HCT116 (cell line): Measurements from ENCODE around the gene ALB. TPM values are rescaled to one million over a fixed set of nuclear protein-coding genes. Genes with fewer than 3 reads are reported as not detected.
"Not testable (repeated sequence)": the region's sequence is repeated elsewhere in the genome, so short reads cannot be mapped to it uniquely, and the experiment has no call there.

Source experiments
- ATAC-seq: fragments of 200-7000 bp; cut with Tn5 transposase; 2 replicates; pipeline ENCODE4 v1.9.1; 2020; ENCODE audit warnings: mild to moderate bottlenecking, moderate library complexity
- BruUV-seq: library from RNA; stranded (reverse); fragments of 400-500 nt; replicated peaks from 2 replicates; lab custom pipeline; 2021; lab: Mats Ljungman, UMichigan
- CTCF ChIA-PET: fragments of 300-600 bp; sonication (Branson Sonifier 250); formaldehyde crosslinking; loops from one replicate; lab custom pipeline; 2021; ENCODE audit warnings: antibody characterized with exemption; lab: Charles Lee
- POLR2A ChIA-PET: fragments of 300-600, 350-600 bp; sonication (Branson Sonifier 250); formaldehyde crosslinking; loops from one replicate; lab custom pipeline; 2021; ENCODE audit warnings: antibody characterized with exemption; lab: Charles Lee
- RAD21 ChIA-PET, 2 experiments: fragments of 300-600 bp; sonication (Branson Sonifier 250); formaldehyde crosslinking; loops; one replicate each; lab custom pipeline; 2023; ENCODE audit warnings: low total read pairs in 2 of 2; ENCODE audit not compliant: uncharacterized antibody in 2 of 2, unreplicated experiment in 2 of 2, low non-redundant PET in 1 of 2; lab: Charles Lee
- DNase-seq: peaks from one replicate; pipeline ENCODE4 v3.0.0-alpha.2; 2010; ENCODE audit warnings: low read depth, low spot score
- H2AFZ ChIP-seq: fragments of 200-600 bp; shearing (Covaris generic), sonication (generic); 2 replicates; pipeline ENCODE4 v1.6.1; 2017; ENCODE audit warnings: low read depth, mixed run types, mixed read lengths, antibody characterized with exemption, low read length; ENCODE audit not compliant: poor library complexity, severe bottlenecking
- H3K27ac ChIP-seq: 2 replicates; pipeline ENCODE4 v1.5.1; 2012; ENCODE audit warnings: low read depth, low read length
- H3K27me3 ChIP-seq: fragments of 200-600 bp; sonication (generic); 2 replicates; pipeline ENCODE4 v1.6.1; 2016; ENCODE audit warnings: mixed run types, low read length, mixed read lengths; ENCODE audit not compliant: insufficient read depth
- H3K36me3 ChIP-seq, 2 experiments: fragments of 200-500 bp in 1 of 2; fragments of 200-600 bp in 1 of 2; sonication (Bioruptor generic) in 1 of 2; sonication (generic) in 1 of 2; 2 replicates each; pipeline versions ENCODE4 v1.5.1 to v1.6.1; 2014 to 2016; ENCODE audit warnings: low read length in 2 of 2, inconsistent platforms in 1 of 2, mixed read lengths in 1 of 2, mixed run types in 1 of 2; ENCODE audit not compliant: insufficient read depth in 2 of 2, control insufficient read depth in 1 of 2
- H3K4me1 ChIP-seq, 2 experiments: fragments of 200-600 bp in 1 of 2; sonication (generic) in 1 of 2; 2 replicates each; pipeline versions ENCODE4 v1.5.1 to v1.6.1; 2012 to 2017; ENCODE audit warnings: low read length in 2 of 2, inconsistent platforms in 1 of 2, mild to moderate bottlenecking in 1 of 2, mixed read lengths in 1 of 2, mixed run types in 1 of 2, moderate library complexity in 1 of 2; ENCODE audit not compliant: insufficient read depth in 2 of 2, control insufficient read depth in 1 of 2
- H3K4me2 ChIP-seq: fragments of 200-600 bp; sonication (generic); 2 replicates; pipeline ENCODE4 v1.6.1; 2017; ENCODE audit warnings: mixed run types, low read length, mixed read lengths
- H3K4me3 ChIP-seq, 2 experiments: fragments of 200-600 bp in 1 of 2; sonication (generic) in 1 of 2; replicated peaks in 1 of 2; 2 replicates each; pipeline ENCODE4 v1.5.1; 2011 to 2016; ENCODE audit warnings: low read length in 2 of 2, control low read depth in 1 of 2, low read depth in 1 of 2, mild to moderate bottlenecking in 1 of 2, mixed read lengths in 1 of 2, mixed run types in 1 of 2
- H3K79me2 ChIP-seq: fragments of 200-600 bp; sonication (generic); 2 replicates; pipeline ENCODE4 v1.6.1; 2017; ENCODE audit warnings: mild to moderate bottlenecking, mixed run types, low read length, moderate library complexity, mixed read lengths; ENCODE audit not compliant: insufficient read depth
- H3K9ac ChIP-seq: fragments of 200-600 bp; sonication (generic); 2 replicates; pipeline ENCODE4 v1.6.1; 2016; ENCODE audit warnings: low read length, mixed read lengths
- H3K9me2 ChIP-seq: fragments of 200-600 bp; sonication (generic), shearing (Covaris generic); 2 replicates; pipeline ENCODE4 v1.6.1; 2017; ENCODE audit warnings: mixed run types, mild to moderate bottlenecking, moderate library complexity; ENCODE audit not compliant: insufficient read depth
- H3K9me3 ChIP-seq, 2 experiments: fragments of 200-500 bp in 1 of 2; fragments of 200-600 bp in 1 of 2; sonication (Bioruptor generic) in 1 of 2; sonication (generic) in 1 of 2; 2 replicates each; pipeline ENCODE4 v1.6.1; 2014 to 2017; ENCODE audit warnings: low read length in 2 of 2, mixed read lengths in 2 of 2, inconsistent platforms in 1 of 2, low read depth in 1 of 2, mild to moderate bottlenecking in 1 of 2, mixed run types in 1 of 2, moderate library complexity in 1 of 2; ENCODE audit not compliant: control insufficient read depth in 1 of 2, insufficient read depth in 1 of 2
- H4K20me1 ChIP-seq: fragments of 200-600 bp; sonication (generic), shearing (Covaris generic); 2 replicates; pipeline ENCODE4 v1.6.1; 2017; ENCODE audit warnings: mixed run types, mild to moderate bottlenecking, moderate library complexity; ENCODE audit not compliant: insufficient read depth
- CBX3 ChIP-seq: IDR thresholded peaks from 2 replicates; pipeline ENCODE4 v1.6.1; 2012; ENCODE audit warnings: low read depth
- ELF1 ChIP-seq: IDR thresholded peaks from 2 replicates; pipeline ENCODE4 v1.6.1; 2012; ENCODE audit warnings: low read depth, borderline replicate concordance
- EZH2 ChIP-seq: fragments of 200-600 bp; sonication (generic); IDR thresholded peaks from 2 replicates; pipeline ENCODE4 v1.6.1; 2017; ENCODE audit warnings: antibody characterized with exemption, mixed run types
- EZH2phosphoT487 ChIP-seq: fragments of 200-600 bp; IDR thresholded peaks from 2 replicates; pipeline ENCODE4 v1.6.1; 2018; ENCODE audit warnings: antibody characterized with exemption, borderline replicate concordance
- JUND ChIP-seq: IDR thresholded peaks from 2 replicates; pipeline ENCODE4 v1.6.1; 2012
- POLR2A ChIP-seq: IDR thresholded peaks from 2 replicates; pipeline ENCODE4 v1.7.0; 2011; ENCODE audit warnings: borderline replicate concordance; ENCODE audit not compliant: insufficient read depth, insufficient read length; ENCODE audit errors: extremely low read depth
- POLR2AphosphoS5 ChIP-seq: IDR thresholded peaks from 2 replicates; pipeline ENCODE4 v1.6.1; 2011; ENCODE audit warnings: mild to moderate bottlenecking, low read depth, low read length, moderate library complexity
- SP1 ChIP-seq: IDR thresholded peaks from 2 replicates; pipeline ENCODE4 v1.6.1; 2012; ENCODE audit warnings: low read depth
- SRF ChIP-seq: IDR thresholded peaks from 2 replicates; pipeline ENCODE4 v1.6.1; 2012; ENCODE audit warnings: low read depth
- TCF7L2 ChIP-seq: IDR thresholded peaks from 2 replicates; pipeline ENCODE4 v1.7.0; 2011; ENCODE audit warnings: borderline replicate concordance, inconsistent platforms; ENCODE audit not compliant: insufficient read depth, insufficient read length; ENCODE audit errors: extremely low read depth
- ZFX ChIP-seq: fragments of 450-650 bp; IDR thresholded peaks from 2 replicates; pipeline ENCODE4 v1.6.1; 2017
- ZNF274 ChIP-seq: fragments of 200-500 bp; sonication (Bioruptor generic); IDR thresholded peaks from 2 replicates; pipeline ENCODE4 v1.6.1; 2014; ENCODE audit warnings: mild to moderate bottlenecking, low read depth, low read length, inconsistent platforms
- intact Hi-C: fragments of 100-400 bp; cut with micrococcal nuclease; formaldehyde crosslinking; loops from 2 replicates; pipeline ENCODE4 v1.10.0; 2022
- total RNA-seq: library from RNA; stranded (reverse); gene quantifications from one replicate; pipeline ENCODE4 v1.2.1, GENCODE V29; 2021; ENCODE audit not compliant: unreplicated experiment
- TF ChIP-seq, protein P1 (sequence below): IDR thresholded peaks from 2 replicates; pipeline ENCODE4 v1.6.1; 2012; ENCODE audit warnings: low read depth
- TF ChIP-seq, protein P2 (sequence below): IDR thresholded peaks from 2 replicates; pipeline ENCODE4 v1.6.1; 2012
- TF ChIP-seq, protein P3 (sequence below): IDR thresholded peaks from 2 replicates; pipeline ENCODE4 v1.6.1; 2012
- TF ChIP-seq, protein P4 (sequence below), 3 experiments: fragments of 200-600 bp in 1 of 3; sonication (generic) in 1 of 3; IDR thresholded peaks in 2 of 3; conservative IDR thresholded peaks in 1 of 3; 2 replicates each; pipeline ENCODE4 v1.5.1; 2012 to 2017; ENCODE audit warnings: low read depth in 2 of 3, low read length in 2 of 3, antibody characterized with exemption in 1 of 3, borderline replicate concordance in 1 of 3, control low read depth in 1 of 3, mild to moderate bottlenecking in 1 of 3, mixed read lengths in 1 of 3, mixed run types in 1 of 3, moderate library complexity in 1 of 3; ENCODE audit not compliant: insufficient read depth in 1 of 3

Gene ALB
- total RNA-seq, 1 experiment from 2014 or later = 26.7 TPM

DNA sequence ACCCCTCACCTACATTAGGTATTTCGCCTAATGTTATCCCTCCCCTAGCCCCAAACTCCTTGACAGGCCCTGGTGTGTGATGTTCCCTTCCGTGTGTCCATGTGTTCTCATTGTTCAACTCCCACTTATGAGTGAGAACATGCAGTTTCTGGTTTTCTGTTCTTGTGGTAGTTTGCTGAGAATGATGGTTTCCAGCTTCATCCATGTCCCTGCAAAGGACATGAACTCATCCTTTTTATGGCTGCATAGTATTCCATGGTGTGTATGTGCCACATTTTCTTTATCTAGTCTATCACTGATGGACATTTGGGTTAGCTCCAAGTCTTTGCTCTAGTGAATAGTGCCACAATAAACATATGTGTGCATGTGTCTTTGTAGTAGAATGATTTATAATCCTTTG lies 14.4 kb upstream of the ALB start:
- CTCF ChIA-PET, H3K4me1 ChIP-seq, H3K9ac ChIP-seq, POLR2A ChIA-PET, ATAC-seq, H3K79me2 ChIP-seq, H2AFZ ChIP-seq, DNase-seq, RAD21 ChIA-PET, H3K36me3 ChIP-seq, H3K9me2 ChIP-seq, H3K4me3 ChIP-seq, intact Hi-C loops, BruUV-seq, H4K20me1 ChIP-seq, H3K27me3 ChIP-seq, H3K27ac ChIP-seq, H3K9me3 ChIP-seq, H3K4me2 ChIP-seq: not testable (repeated sequence)

DNA sequence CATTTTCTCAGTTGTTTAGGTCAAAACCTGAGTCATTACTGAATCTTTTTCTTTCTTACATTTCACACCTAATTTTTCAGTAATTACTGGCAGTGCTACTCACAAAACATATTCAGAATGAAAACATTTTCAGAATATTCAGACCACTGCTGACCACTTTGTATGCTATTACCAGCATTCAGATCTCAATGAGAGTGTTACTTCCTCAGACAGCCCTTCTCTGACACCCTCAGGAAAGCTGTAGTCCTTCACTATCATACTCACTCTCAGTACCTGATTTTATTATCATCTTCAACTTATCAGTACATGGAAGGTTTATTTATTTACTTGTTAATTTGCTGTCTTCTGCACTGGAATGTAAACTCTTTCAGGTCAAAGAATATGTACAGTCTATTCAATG lies 12.3 kb upstream of the ALB start:
- H3K4me1 ChIP-seq = no peaks in the 10 kb centered on the region

More for the DNA sequence above, 12.3 kb upstream of the ALB start:
- DNase-seq = no peak
- no peak for ATAC-seq
- Histone ChIP-seq H3K27me3 (no peaks in the 10 kb centered on the region), H4K20me1 (no peaks in the 10 kb centered on the region), H2AFZ (no peak overlapping the region), H3K79me2 (no peaks in the 10 kb centered on the region), H3K4me2 (no peak overlapping the region), H3K4me3 (no peak overlapping the region), H3K9me2 (no peaks in the 10 kb centered on the region), H3K9ac (no peak overlapping the region), H3K36me3 (no peaks in the 10 kb centered on the region), H3K9me3 (no peaks in the 10 kb centered on the region), H3K27ac (no peak overlapping the region)
- intact Hi-C loops = no loop called here
- RAD21 ChIA-PET = no interaction called here
- POLR2A ChIA-PET = no interaction called here
- BruUV-seq = no TSS peak
- no peak for TF ChIP-seq ZFX
- no peak for TF ChIP-seq TCF7L2
- TF ChIP-seq, protein P1, sequence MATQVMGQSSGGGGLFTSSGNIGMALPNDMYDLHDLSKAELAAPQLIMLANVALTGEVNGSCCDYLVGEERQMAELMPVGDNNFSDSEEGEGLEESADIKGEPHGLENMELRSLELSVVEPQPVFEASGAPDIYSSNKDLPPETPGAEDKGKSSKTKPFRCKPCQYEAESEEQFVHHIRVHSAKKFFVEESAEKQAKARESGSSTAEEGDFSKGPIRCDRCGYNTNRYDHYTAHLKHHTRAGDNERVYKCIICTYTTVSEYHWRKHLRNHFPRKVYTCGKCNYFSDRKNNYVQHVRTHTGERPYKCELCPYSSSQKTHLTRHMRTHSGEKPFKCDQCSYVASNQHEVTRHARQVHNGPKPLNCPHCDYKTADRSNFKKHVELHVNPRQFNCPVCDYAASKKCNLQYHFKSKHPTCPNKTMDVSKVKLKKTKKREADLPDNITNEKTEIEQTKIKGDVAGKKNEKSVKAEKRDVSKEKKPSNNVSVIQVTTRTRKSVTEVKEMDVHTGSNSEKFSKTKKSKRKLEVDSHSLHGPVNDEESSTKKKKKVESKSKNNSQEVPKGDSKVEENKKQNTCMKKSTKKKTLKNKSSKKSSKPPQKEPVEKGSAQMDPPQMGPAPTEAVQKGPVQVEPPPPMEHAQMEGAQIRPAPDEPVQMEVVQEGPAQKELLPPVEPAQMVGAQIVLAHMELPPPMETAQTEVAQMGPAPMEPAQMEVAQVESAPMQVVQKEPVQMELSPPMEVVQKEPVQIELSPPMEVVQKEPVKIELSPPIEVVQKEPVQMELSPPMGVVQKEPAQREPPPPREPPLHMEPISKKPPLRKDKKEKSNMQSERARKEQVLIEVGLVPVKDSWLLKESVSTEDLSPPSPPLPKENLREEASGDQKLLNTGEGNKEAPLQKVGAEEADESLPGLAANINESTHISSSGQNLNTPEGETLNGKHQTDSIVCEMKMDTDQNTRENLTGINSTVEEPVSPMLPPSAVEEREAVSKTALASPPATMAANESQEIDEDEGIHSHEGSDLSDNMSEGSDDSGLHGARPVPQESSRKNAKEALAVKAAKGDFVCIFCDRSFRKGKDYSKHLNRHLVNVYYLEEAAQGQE = no peak
- no peak for TF ChIP-seq POLR2A
- TF ChIP-seq, protein P2, sequence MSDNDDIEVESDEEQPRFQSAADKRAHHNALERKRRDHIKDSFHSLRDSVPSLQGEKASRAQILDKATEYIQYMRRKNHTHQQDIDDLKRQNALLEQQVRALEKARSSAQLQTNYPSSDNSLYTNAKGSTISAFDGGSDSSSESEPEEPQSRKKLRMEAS = no peak
- no peak for TF ChIP-seq EZH2phosphoT487
- TF ChIP-seq CBX3 = no peak
- TF ChIP-seq EZH2 = no peak
- TF ChIP-seq ELF1 = no peak
- TF ChIP-seq, protein P3, sequence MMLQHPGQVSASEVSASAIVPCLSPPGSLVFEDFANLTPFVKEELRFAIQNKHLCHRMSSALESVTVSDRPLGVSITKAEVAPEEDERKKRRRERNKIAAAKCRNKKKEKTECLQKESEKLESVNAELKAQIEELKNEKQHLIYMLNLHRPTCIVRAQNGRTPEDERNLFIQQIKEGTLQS = no peak
- no peak for TF ChIP-seq ZNF274
- TF ChIP-seq JUND = no peak
- TF ChIP-seq SP1 = no peak
- no peak for TF ChIP-seq POLR2AphosphoS5
- TF ChIP-seq, protein P4, sequence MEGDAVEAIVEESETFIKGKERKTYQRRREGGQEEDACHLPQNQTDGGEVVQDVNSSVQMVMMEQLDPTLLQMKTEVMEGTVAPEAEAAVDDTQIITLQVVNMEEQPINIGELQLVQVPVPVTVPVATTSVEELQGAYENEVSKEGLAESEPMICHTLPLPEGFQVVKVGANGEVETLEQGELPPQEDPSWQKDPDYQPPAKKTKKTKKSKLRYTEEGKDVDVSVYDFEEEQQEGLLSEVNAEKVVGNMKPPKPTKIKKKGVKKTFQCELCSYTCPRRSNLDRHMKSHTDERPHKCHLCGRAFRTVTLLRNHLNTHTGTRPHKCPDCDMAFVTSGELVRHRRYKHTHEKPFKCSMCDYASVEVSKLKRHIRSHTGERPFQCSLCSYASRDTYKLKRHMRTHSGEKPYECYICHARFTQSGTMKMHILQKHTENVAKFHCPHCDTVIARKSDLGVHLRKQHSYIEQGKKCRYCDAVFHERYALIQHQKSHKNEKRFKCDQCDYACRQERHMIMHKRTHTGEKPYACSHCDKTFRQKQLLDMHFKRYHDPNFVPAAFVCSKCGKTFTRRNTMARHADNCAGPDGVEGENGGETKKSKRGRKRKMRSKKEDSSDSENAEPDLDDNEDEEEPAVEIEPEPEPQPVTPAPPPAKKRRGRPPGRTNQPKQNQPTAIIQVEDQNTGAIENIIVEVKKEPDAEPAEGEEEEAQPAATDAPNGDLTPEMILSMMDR (IDR thresholded peaks at IDR 0.05 in 2 of 3, conservative IDR thresholded peaks at IDR 0.05 in 1 of 3; ENCODE audit: borderline replicate concordance in 1 of 3, insufficient read depth in 1 of 3, low read depth in 2 of 3, low read length in 2 of 3) = no peak
- no peak for TF ChIP-seq SRF
- CTCF ChIA-PET = no interaction called here
